A549 (cell line): ENCODE results near the gene PLEKHM2. TPM values are rescaled to one million over a fixed set of nuclear protein-coding genes. Genes with fewer than 3 reads are reported as not detected.

ENCODE experiments used
- polyA plus RNA-seq, 4 experiments: library from polyadenylated mRNA; depleted of rRNA in 3 of 4; stranded (reverse); fragments of >200 nt; fragmentation: RNase III in 1 of 4; extraction: RNeasy Plus Mini Kit Qiagen cat#74134 plus additional on column Dnase treatment in 1 of 4; gene quantifications; 2 replicates in 3 of 4; 3 replicates in 1 of 4; pipeline ENCODE4 v1.2.3, GENCODE V29; 2011 to 2017
- small RNA-seq, 6 experiments: library from RNA; depleted of rRNA; stranded (forward); fragments of <200 nt; gene quantifications; one replicate each; pipeline ENCODE3, GENCODE V24; 2012

The PLEKHM2 gene
- polyA plus RNA-seq, 2 of the 4 experiments (the other 2 are of a cell fraction), result 14.7 to 21.5 TPM

Small RNA genes within 50 kb of the gene (small RNA-seq; reads per million reads assigned to genes)
- 0 reads per million in 6 experiments for gene AL121992.2

Other genes with a start within 250 kb of the PLEKHM2 start
- 0.14 and 0.52 TPM in 2 replicates for gene CTRC, start 245.9 kb upstream of the PLEKHM2 start, polyA plus RNA-seq (2011; rRNA removed)
- gene CTRC, start 245.9 kb upstream of the PLEKHM2 start, polyA plus RNA-seq (2017; fragmentation: RNase III; extraction: RNeasy Plus Mini Kit Qiagen cat#74134 plus additional on column Dnase treatment), result 0.14 to 0.25 TPM (median 0.18 TPM) in 3 replicates
- gene CELA2A, start 227.6 kb upstream of the PLEKHM2 start, polyA plus RNA-seq (2011; rRNA removed), result not detected in 2 replicates
- gene CELA2A, start 227.6 kb upstream of the PLEKHM2 start, polyA plus RNA-seq (2017; fragmentation: RNase III; extraction: RNeasy Plus Mini Kit Qiagen cat#74134 plus additional on column Dnase treatment), result not detected in 3 replicates
- gene CELA2B, start 208.2 kb upstream of the PLEKHM2 start, polyA plus RNA-seq (2011; rRNA removed), result not detected in 2 replicates
- not detected in 3 replicates for gene CELA2B, start 208.2 kb upstream of the PLEKHM2 start, polyA plus RNA-seq (2017; fragmentation: RNase III; extraction: RNeasy Plus Mini Kit Qiagen cat#74134 plus additional on column Dnase treatment)
- 16.1 and 19.6 TPM in 2 replicates for gene CASP9, start 160.1 kb upstream of the PLEKHM2 start, polyA plus RNA-seq (2011; rRNA removed)
- gene CASP9, start 160.1 kb upstream of the PLEKHM2 start, polyA plus RNA-seq (2017; fragmentation: RNase III; extraction: RNeasy Plus Mini Kit Qiagen cat#74134 plus additional on column Dnase treatment), result 11.0 to 13.3 TPM (median 11.6 TPM) in 3 replicates
- gene DNAJC16, start 157.5 kb upstream of the PLEKHM2 start, polyA plus RNA-seq (2011; rRNA removed), result 12.5 and 15.3 TPM in 2 replicates
- gene DNAJC16, start 157.5 kb upstream of the PLEKHM2 start, polyA plus RNA-seq (2017; fragmentation: RNase III; extraction: RNeasy Plus Mini Kit Qiagen cat#74134 plus additional on column Dnase treatment), result 4.6 to 5.5 TPM (median 4.9 TPM) in 3 replicates
- gene AGMAT, start 99.3 kb upstream of the PLEKHM2 start, polyA plus RNA-seq (2011; rRNA removed), result 10.3 and 10.7 TPM in 2 replicates
- gene AGMAT, start 99.3 kb upstream of the PLEKHM2 start, polyA plus RNA-seq (2017; fragmentation: RNase III; extraction: RNeasy Plus Mini Kit Qiagen cat#74134 plus additional on column Dnase treatment), result 11.9 to 13.1 TPM (median 12.9 TPM) in 3 replicates
- gene DDI2, start 66.9 kb upstream of the PLEKHM2 start, polyA plus RNA-seq (2011; rRNA removed), result 8.6 and 11.1 TPM in 2 replicates
- gene DDI2, start 66.9 kb upstream of the PLEKHM2 start, polyA plus RNA-seq (2017; fragmentation: RNase III; extraction: RNeasy Plus Mini Kit Qiagen cat#74134 plus additional on column Dnase treatment), result 5.5 to 7.0 TPM (median 6.3 TPM) in 3 replicates
- gene SLC25A34, start 51.9 kb downstream of the PLEKHM2 start, polyA plus RNA-seq (2011; rRNA removed), result 0.12 and 0.19 TPM in 2 replicates
- gene SLC25A34, start 51.9 kb downstream of the PLEKHM2 start, polyA plus RNA-seq (2017; fragmentation: RNase III; extraction: RNeasy Plus Mini Kit Qiagen cat#74134 plus additional on column Dnase treatment), result 0.19 to 0.31 TPM (median 0.26 TPM) in 3 replicates
- gene TMEM82, start 58.2 kb downstream of the PLEKHM2 start, polyA plus RNA-seq (2011; rRNA removed), result not detected in 2 replicates
- not detected in 3 replicates for gene TMEM82, start 58.2 kb downstream of the PLEKHM2 start, polyA plus RNA-seq (2017; fragmentation: RNase III; extraction: RNeasy Plus Mini Kit Qiagen cat#74134 plus additional on column Dnase treatment)
- 24.6 and 28.9 TPM in 2 replicates for gene FBLIM1, start 74.5 kb downstream of the PLEKHM2 start, polyA plus RNA-seq (2011; rRNA removed)
- 33.9 to 39.4 TPM (median 38.1 TPM) in 3 replicates for gene FBLIM1, start 74.5 kb downstream of the PLEKHM2 start, polyA plus RNA-seq (2017; fragmentation: RNase III; extraction: RNeasy Plus Mini Kit Qiagen cat#74134 plus additional on column Dnase treatment)
- 2.0 and 4.1 TPM in 2 replicates for gene UQCRHL, start 123.3 kb downstream of the PLEKHM2 start, polyA plus RNA-seq (2011; rRNA removed)
- 0.64 to 1.2 TPM (median 0.68 TPM) in 3 replicates for gene UQCRHL, start 123.3 kb downstream of the PLEKHM2 start, polyA plus RNA-seq (2017; fragmentation: RNase III; extraction: RNeasy Plus Mini Kit Qiagen cat#74134 plus additional on column Dnase treatment)
- 7.0 and 14.3 TPM in 2 replicates for gene SPEN, start 163.4 kb downstream of the PLEKHM2 start, polyA plus RNA-seq (2011; rRNA removed)
- 12.2 to 21.2 TPM (median 15.5 TPM) in 3 replicates for gene SPEN, start 163.4 kb downstream of the PLEKHM2 start, polyA plus RNA-seq (2017; fragmentation: RNase III; extraction: RNeasy Plus Mini Kit Qiagen cat#74134 plus additional on column Dnase treatment)